HG02571 (cell line): Measurements from ENCODE around the gene ERI3.

Experiments
- ATAC-seq: cut with Tn5 transposase; IDR thresholded peaks from one replicate; pipeline ENCODE4 v1.9.1; 2021; ENCODE audit warnings: mild to moderate bottlenecking, moderate library complexity; ENCODE audit not compliant: unreplicated experiment

The ERI3 gene

DNA sequence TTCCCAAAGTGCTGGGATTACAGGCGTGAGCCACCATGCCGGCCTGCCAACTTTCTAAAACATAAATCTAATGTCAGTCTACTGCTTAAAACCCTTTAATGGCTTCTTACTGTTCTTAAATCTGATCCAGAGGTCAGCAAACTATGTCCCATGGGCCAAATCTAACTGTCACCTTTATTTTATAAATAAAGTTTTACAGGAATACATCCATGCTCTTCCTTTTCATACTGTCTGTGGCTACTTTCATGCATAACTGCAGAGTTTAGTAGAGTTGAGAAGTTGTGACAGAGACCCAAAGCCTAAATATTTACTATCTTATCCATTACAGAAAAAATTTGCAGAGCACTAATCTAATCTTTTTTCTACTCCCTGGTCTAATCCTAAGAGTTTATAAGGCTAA, 3.8 kb downstream of the ERI3 start:
- ATAC-seq = no peak

- ATAC-seq = no peak
Measured at GRCh38 chr1:44348061-44348485, 7.0 kb downstream of the ERI3 start.

DNA sequence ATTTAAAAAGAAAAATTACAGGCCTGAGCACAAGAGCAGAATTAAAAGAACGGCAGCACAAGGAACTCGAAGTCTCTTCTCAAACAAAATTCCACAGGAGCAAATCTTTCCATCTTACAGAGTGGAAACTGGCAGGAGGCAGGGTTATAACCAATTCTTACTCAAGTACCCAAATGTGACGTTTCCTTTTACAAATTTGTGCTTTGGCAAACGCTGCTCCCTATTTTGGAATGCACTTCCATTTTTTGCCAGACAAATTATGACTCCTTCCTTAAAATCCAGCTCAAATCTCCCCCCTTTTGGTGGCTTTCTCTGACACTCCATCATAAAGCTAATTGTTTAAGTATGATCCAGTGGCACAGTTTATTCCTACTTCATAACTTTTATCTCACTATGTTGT, 7.8 kb downstream of the ERI3 start:
- no peak for ATAC-seq

DNA sequence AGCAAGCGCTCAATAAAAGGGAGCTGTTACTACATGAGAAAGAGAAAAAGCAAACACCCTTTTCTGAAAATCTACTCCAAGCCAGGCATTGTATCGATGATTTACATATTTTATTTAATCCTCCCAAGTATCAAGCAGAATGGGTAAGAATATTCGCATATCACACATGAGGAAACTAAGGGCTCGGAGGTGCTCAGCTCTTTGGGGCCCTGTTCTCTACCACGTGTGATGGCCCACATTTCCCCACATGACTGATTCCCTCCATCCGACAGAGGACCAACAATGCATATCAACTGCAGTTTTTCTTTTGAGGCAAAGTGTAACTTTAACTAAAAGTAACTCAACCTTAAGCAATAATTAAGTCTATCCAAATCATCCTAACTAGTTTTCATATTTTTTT, 8.2 kb downstream of the ERI3 start:
- no peak for ATAC-seq

GRCh38 chr1:44346184-44346583, 8.9 kb downstream of the ERI3 start:
- no peak for ATAC-seq

DNA sequence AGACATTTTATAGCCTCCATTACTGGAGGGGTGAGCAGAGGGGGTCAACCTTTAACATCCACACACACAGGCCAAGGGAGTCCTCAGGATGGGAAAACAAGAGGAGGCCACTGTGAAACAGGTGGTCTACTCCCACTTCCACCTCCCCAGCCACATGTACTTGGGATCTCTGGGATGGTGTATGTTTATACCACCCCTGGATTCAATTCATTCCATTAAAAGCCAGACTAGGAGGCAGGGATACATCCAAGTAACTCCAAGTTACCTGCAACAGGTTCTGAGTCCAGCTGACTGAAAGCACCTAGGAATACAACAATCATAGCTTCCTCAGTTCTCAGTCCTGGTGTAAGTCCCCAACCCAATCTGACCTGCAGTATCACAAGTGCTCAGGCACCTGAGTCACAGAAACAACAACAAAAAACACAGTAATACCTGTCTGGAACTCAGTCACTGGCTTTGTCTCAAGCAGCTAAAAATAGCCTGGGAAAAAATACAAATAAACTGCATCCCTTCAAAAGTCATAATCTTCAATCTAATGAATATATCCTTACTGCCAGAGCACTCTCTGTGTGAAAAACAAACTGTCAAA, 9.8 kb downstream of the ERI3 start:
- no peak for ATAC-seq

GRCh38 chr1:44339731-44340130, 15.3 kb downstream of the ERI3 start:
- no peak for ATAC-seq

DNA sequence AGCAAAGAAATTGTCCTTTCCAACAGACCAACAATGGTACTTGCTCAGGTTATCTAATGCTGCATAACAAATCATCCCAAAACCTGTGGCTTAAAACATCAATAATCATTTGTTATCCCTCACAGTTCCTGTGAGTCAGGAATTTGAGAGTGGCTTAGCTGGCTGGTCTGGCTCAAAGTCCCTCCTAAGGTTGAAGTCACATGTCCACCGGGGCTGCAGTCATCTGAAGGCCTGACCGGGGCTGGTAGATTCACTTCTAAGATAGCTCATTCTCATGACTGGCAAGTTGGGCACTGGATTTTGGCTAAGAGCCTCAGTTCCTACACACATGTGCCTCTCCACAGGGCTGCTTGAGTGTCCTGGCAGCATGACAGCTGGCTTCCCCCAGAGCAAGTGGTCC, 16.9 kb downstream of the ERI3 start:
- no peak for ATAC-seq

GRCh38 chr1:44336668-44337067, 18.4 kb downstream of the ERI3 start:
- no peak for ATAC-seq

DNA sequence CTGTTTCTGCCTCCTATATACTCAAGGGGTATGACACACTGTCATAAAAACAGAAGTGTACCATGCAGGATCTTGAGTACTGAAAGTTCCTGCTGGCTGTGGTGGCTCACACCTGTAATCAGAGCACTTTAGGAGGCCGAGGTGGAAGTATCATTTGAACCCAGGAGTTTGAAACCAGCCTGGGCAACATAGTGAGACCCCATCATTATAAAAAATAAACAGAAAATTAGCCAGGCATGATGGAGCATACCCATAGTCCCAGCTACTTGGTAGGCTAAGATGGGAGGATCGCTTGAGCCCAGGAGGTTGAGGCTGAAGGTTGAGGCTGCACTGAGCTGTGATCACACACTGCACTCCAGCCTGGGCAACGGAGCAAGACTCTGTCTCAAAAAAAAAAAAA, 20.1 kb downstream of the ERI3 start:
- ATAC-seq = no peak

GRCh38 chr1:44333376-44333775, 21.7 kb downstream of the ERI3 start:
- ATAC-seq = no peak

DNA sequence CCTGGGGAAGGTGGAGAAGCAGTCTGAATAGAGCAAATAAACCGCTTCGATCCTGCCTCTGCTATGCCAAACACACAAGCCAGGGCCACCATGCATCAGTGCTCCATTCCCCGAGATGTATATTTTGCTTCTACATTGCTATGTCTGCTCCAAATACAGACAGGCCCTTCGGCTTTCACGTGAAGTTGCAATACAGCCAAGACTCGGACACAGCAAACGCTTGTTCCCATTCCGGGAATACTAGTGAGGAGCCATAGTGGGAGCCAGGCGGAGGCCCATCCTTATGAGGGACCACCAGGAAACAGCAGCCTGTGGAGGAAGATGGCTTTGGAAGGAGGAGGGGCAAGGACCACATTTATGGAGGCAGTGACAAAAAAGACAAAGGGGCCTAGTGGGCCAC, 22.6 kb downstream of the ERI3 start:
- no peak for ATAC-seq

DNA sequence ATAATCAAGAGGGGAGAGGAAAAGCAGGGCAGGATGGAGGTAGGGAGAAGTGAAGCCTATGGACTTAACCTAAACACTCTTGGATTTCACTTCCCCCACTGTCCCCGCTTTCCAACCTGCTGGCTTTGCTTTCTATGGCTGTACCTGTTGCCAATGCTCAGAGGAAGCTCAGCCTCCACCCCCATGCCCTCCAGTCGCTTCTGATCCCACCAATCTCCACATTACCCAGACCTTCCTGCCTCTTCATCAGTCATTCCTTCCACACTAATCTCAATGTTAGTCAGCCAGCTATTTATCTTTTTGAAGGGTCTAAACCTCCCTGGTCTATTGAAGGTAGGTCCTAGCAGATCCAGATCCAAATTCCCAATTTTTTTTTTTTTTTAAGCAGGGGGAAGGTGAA, 24.1 kb downstream of the ERI3 start:
- no peak for ATAC-seq

DNA sequence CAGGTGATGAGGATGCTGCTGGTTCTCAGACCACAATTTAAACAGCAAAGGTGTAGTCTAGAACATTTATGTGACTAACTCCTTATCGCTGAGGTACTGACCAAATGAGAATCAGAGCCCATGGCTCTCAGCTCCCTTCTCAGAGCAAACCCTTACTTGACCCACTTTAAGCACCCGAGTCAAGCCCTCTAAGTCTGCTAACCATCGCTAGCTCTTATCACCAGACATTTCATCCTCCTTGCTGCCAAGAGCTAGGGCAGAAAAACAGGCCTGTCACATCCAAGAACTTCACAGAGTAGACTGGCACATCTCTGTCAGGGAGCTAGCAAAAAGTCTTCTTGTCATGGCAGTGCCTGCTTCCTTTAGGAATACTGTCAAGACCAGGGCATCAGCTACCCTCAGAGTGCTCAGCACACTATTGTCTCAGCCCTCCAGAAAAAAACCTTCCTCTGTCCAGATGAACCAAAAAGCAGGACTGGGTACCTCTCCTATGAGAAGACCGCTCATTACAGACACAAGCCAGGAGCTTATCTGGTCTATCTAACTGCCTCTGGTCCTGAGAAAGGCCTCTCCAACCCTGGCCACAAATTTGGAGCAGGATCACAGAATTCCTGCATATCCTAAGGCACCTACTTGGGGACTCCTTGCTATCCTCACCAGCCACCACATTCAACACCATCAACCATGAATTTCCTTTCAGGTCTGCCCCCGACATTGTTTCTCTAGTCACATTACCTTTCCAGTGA, 26.2 kb downstream of the ERI3 start:
- ATAC-seq = no peak

GRCh38 chr1:44327679-44328491, 27.2 kb downstream of the ERI3 start:
- no peak for ATAC-seq

DNA sequence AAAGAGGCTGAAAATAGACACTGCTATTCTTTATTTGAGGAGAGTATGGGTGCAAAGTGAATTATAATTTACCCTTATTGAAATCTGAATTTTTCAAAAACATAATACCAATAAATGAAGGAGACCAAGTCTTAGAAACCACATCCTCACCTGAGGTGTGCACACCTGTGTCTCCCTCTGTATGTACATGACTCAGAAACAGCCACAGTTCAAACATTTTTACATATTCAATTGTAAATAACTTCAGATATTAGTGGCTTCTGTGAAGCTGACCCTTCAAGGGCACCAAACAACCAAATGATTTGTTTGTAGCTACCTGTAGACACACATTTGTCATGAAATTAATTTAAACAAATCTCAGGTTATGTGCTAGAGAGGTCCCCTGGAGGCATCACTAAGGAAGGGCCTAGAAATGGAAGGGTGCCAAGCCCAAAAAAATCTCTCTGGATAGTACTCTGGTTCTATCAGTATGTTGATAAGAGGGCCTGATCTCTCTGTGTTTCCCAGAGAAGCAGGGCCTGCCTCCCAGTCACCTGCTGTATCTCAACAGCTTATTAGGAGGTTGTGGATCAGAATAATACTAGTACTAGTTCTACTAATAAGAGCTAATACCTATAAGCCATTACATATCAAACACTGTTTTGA, 28.1 kb downstream of the ERI3 start:
- ATAC-seq = no peak

DNA sequence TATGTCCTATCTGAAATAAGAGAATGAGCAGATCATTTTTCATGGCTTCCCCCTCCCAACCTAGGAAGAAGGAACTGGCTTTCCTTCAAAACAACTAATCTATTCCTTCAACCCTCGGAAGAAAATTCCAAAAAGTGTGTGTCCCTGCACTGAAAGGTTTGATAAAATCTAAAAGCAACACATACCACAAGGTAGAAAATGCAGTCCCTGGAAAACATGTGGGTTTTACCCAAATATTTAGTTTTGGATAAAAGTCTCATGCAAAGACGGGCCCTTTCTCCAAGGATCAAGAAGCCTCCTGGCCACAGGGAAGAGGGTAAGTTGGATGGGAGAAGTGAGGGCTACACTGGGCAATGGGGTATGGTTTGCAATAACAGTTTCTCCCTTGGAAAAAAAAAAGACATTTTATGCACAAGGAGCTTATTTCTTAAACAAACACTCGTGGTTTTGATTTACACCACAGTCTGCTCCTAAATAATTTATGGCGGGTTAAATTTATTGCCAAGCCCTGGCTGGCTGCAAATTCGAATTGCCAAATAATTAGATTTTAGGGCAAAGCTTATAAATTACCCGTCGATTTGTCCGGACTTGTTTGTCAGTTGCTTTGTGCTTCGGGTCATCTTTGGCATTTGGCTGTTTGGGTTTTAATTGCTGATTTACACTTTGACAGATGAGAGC, 28.9 kb downstream of the ERI3 start:
- ATAC-seq = no peak

DNA sequence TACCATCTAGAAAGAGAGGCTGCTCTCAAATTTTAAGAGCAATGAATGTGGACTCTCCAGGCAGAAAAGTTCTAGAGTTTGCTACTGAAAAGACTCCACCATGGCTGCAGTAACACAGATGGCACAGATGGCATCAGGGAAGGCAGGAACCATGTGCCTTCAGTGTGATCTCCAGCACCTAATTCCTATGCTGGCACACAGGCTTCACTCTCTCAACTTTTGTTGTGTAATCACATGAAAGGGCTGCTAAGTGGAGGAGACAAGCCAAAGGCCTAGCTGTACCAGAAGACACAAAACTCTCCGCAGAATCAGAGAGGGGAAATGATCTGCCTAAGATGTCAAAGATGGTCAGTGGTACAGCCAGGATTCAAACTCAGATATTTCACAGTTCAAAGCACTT, 31.1 kb downstream of the ERI3 start:
- ATAC-seq = no peak

DNA sequence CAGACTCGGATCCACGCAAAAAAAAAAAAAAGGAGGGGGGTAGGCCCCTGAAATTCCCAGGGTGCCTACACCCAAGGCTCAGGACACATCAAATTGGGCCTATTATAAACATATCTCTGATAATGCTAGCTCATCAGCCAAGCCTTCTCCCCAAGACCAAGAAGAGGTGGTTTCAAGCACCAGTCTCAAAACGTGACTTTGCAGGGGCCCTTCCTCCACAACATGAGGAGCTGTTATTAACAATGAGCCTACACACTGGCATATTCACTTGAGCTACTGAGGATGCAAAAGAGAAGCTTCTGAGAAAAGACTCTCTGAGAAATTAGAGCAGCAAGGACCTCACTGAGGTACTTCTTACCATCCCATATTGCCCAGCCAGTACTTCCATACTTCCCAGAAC, 32.7 kb downstream of the ERI3 start:
- ATAC-seq = no peak

- no peak for ATAC-seq
Measured at GRCh38 chr1:44321466-44321865, 33.6 kb downstream of the ERI3 start.
